ENCODE measurements around the gene DMD. TPM values are rescaled to one million over a fixed set of nuclear protein-coding genes. Genes with fewer than 3 reads are reported as not detected.

The DMD gene
- total and polyA plus RNA-seq, 2 of the 8 experiments (the other 6 are each of a cell fraction or from before 2014, with no cell fraction given): 4.8 to 7.4 TPM

DNA sequence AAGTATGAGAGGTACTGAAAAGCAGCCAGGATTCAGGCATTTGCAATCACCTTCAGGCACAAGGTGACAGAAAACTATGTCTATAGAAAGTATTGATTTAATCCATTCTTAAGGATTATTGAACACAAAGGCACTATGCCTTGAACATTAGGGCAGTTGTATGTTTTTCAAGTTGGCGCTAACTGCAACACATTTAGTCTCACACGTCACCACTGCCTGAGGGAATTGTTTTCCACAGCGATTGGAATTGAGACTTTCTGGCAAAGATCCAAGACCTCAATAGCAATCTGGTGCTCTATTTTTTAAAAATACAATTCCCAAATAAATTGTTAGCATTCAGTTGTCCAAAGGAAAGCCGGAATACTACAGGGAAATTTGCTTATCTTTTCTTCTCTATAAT lies 2086.8 kb downstream of the DMD start (continued):
- no peak for TF ChIP-seq SAP30 (IDR thresholded peaks at IDR 0.05; ENCODE audit: insufficient read depth, insufficient replicate concordance, low read length)

Measured in H1 (cell line).